HEK293 (cell line): ENCODE measurements around the gene ZMYND10.

Source experiments
- CTCF ChIA-PET: fragments of 350-600 bp; formaldehyde crosslinking; extraction: SDS; loops from one replicate; lab custom pipeline; 2021; ENCODE audit warnings: antibody characterized with exemption; lab: Yijun Ruan, JAX
- POLR2A ChIA-PET: fragments of 300-600 bp; formaldehyde crosslinking; extraction: SDS; loops from one replicate; lab custom pipeline; 2020; ENCODE audit warnings: antibody characterized with exemption, inconsistent platforms; lab: Yijun Ruan, JAX
- H3K27ac ChIP-seq: fragments of 200-500 bp; sonication (Bioruptor generic); 2 replicates; pipeline ENCODE4 v1.5.1; 2014; ENCODE audit warnings: low read depth, low read length, control low read depth, inconsistent platforms; ENCODE audit errors: extremely low read depth
- H3K36me3 ChIP-seq, 2 experiments: fragments of 200-500 bp in 1 of 2; sonication (Bioruptor generic) in 1 of 2; 1 replicate in 1 of 2; 2 replicates in 1 of 2; pipeline ENCODE4 v1.5.1; 2014 to 2017; ENCODE audit warnings: inconsistent platforms in 2 of 2, low read length in 2 of 2; ENCODE audit not compliant: control insufficient read depth in 2 of 2, insufficient read depth in 1 of 2
- H3K4me1 ChIP-seq: fragments of 200-500 bp; sonication (Bioruptor generic); 2 replicates; pipeline ENCODE4 v1.5.1; 2014; ENCODE audit warnings: mild to moderate bottlenecking, low read length, inconsistent platforms; ENCODE audit not compliant: control insufficient read depth, insufficient read depth
- H3K4me3 ChIP-seq: 2 replicates; pipeline ENCODE4 v1.5.1; 2011; ENCODE audit warnings: low read depth, mild to moderate bottlenecking, control low read depth, low read length, moderate library complexity
- H3K9me3 ChIP-seq: fragments of 200-500 bp; sonication (Bioruptor generic); 2 replicates; pipeline ENCODE4 v1.5.1; 2014; ENCODE audit warnings: low read depth, low read length, inconsistent platforms; ENCODE audit not compliant: control insufficient read depth, insufficient read depth
- BCL6B ChIP-seq: fragments of 450-650 bp; formaldehyde crosslinking; IDR thresholded peaks from 2 replicates; pipeline ENCODE4 v1.5.1; 2017; ENCODE audit warnings: missing biosample characterization, missing genetic modification characterization
- GLIS1 ChIP-seq: fragments of 450-650 bp; formaldehyde crosslinking; IDR thresholded peaks from 2 replicates; pipeline ENCODE4 v1.5.1; 2016; ENCODE audit warnings: missing biosample characterization, missing genetic modification characterization
- GLIS2 ChIP-seq: fragments of 450-650 bp; formaldehyde crosslinking; IDR thresholded peaks from 2 replicates; pipeline ENCODE4 v1.5.1; 2016; ENCODE audit warnings: missing biosample characterization, missing genetic modification characterization
- HOXA7 ChIP-seq: sonication (generic); formaldehyde crosslinking; IDR thresholded peaks from 2 replicates; pipeline ENCODE4 v1.8.1; 2022; ENCODE audit warnings: missing genetic modification reagents, borderline replicate concordance
- MYNN ChIP-seq: fragments of 450-650 bp; formaldehyde crosslinking; IDR thresholded peaks from 2 replicates; pipeline ENCODE4 v1.5.1; 2016; ENCODE audit warnings: missing biosample characterization, missing genetic modification characterization, borderline replicate concordance
- PATZ1 ChIP-seq: fragments of 450-650 bp; formaldehyde crosslinking; IDR thresholded peaks from 2 replicates; pipeline ENCODE4 v1.5.1; 2016; ENCODE audit warnings: missing biosample characterization, missing genetic modification characterization
- PRDM10 ChIP-seq: fragments of 450-650 bp; formaldehyde crosslinking; IDR thresholded peaks from 2 replicates; pipeline ENCODE4 v1.5.1; 2016; ENCODE audit warnings: missing biosample characterization, missing genetic modification characterization
- SP7 ChIP-seq: fragments of 450-650 bp; formaldehyde crosslinking; IDR thresholded peaks from 2 replicates; pipeline ENCODE4 v1.5.1; 2016; ENCODE audit warnings: missing biosample characterization, missing genetic modification characterization
- ZBTB21 ChIP-seq: fragments of 450-650 bp; formaldehyde crosslinking; IDR thresholded peaks from 2 replicates; pipeline ENCODE4 v1.5.1; 2017; ENCODE audit warnings: missing biosample characterization, missing genetic modification characterization
- ZFP37 ChIP-seq: fragments of 450-650 bp; formaldehyde crosslinking; IDR thresholded peaks from 2 replicates; pipeline ENCODE4 v1.5.1; 2016; ENCODE audit warnings: missing biosample characterization, missing genetic modification characterization
- ZFP69B ChIP-seq: fragments of 450-650 bp; formaldehyde crosslinking; IDR thresholded peaks from 2 replicates; pipeline ENCODE4 v1.5.1; 2016; ENCODE audit warnings: missing biosample characterization, missing genetic modification characterization
- ZNF184 ChIP-seq: fragments of 450-650 bp; IDR thresholded peaks from 2 replicates; pipeline ENCODE4 v1.5.1; 2018; ENCODE audit warnings: missing biosample characterization, mild to moderate bottlenecking, missing genetic modification characterization
- ZNF202 ChIP-seq: fragments of 450-650 bp; formaldehyde crosslinking; IDR thresholded peaks from 2 replicates; pipeline ENCODE4 v1.5.1; 2016; ENCODE audit warnings: missing biosample characterization, missing genetic modification characterization, borderline replicate concordance
- ZNF221 ChIP-seq: fragments of 450-650 bp; formaldehyde crosslinking; IDR thresholded peaks from 2 replicates; pipeline ENCODE4 v1.5.1; 2017; ENCODE audit warnings: missing biosample characterization, missing genetic modification characterization, borderline replicate concordance
- ZNF335 ChIP-seq: fragments of 450-650 bp; formaldehyde crosslinking; conservative IDR thresholded peaks from 2 replicates; pipeline ENCODE4 v1.5.1; 2016; ENCODE audit warnings: missing biosample characterization, missing genetic modification characterization
- ZNF585B ChIP-seq: fragments of 450-650 bp; formaldehyde crosslinking; IDR thresholded peaks from 2 replicates; pipeline ENCODE4 v1.5.1; 2016; ENCODE audit warnings: missing biosample characterization, missing genetic modification characterization
- ZNF623 ChIP-seq: fragments of 450-650 bp; formaldehyde crosslinking; IDR thresholded peaks from 2 replicates; pipeline ENCODE4 v1.5.1; 2016; ENCODE audit warnings: missing biosample characterization, missing genetic modification characterization
- ZNF629 ChIP-seq: fragments of 450-650 bp; formaldehyde crosslinking; IDR thresholded peaks from 2 replicates; pipeline ENCODE4 v1.5.1; 2017; ENCODE audit warnings: missing biosample characterization, missing genetic modification characterization
- ZSCAN4 ChIP-seq: fragments of 450-650 bp; formaldehyde crosslinking; IDR thresholded peaks from 2 replicates; pipeline ENCODE4 v1.5.1; 2017; ENCODE audit warnings: missing biosample characterization, missing genetic modification characterization
- ZXDB ChIP-seq: fragments of 450-650 bp; formaldehyde crosslinking; IDR thresholded peaks from 2 replicates; pipeline ENCODE4 v1.5.1; 2016; ENCODE audit warnings: missing biosample characterization, missing genetic modification characterization
- TF ChIP-seq, protein P1 (sequence below): fragments of 450-650 bp; formaldehyde crosslinking; IDR thresholded peaks from 2 replicates; pipeline ENCODE4 v1.5.1; 2016; ENCODE audit warnings: missing biosample characterization, missing genetic modification characterization
- TF ChIP-seq, protein P2 (sequence below): fragments of 450-650 bp; formaldehyde crosslinking; IDR thresholded peaks from 2 replicates; pipeline ENCODE4 v1.5.1; 2016; ENCODE audit warnings: missing biosample characterization, missing genetic modification characterization

Gene ZMYND10

DNA sequence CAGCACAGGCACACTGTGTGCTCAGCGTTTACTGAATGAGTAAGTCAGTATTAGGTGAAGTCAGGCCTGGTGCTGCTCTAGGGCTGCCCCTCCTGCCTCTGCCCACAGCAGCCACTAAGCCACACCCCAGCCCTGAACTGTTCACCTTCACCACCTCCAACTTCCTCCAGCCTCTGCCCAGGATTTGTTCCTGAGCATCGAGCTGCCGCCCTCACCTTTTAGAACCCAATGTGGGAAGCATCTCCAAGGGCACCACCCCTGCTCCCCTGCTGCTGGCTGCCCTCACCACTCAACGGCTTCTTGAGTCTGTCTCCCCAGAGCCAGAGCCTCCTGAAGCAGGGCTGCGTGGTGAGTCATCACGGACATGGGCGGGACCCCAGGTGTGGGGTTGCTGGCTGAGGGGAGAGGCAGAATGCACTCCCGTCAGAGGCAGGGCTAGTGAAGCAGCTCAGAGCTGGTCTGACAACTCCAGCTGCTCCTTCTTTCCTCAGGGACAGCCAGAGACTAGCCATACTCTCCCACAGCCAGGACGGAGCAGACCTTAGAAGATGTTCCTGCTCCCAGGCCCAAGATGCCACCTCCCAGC lies 28.8 kb downstream of the ZMYND10 start (continued):
- TF ChIP-seq ZNF629 = 0 out of 2 replicates have a peak, but pooled peaks have one; percentile 36
- peak; percentile 61; the same call in 1 of the 2 replicates for TF ChIP-seq GLIS2 (tag by site-specific recombination)
- TF ChIP-seq ZNF335 (tag by site-specific recombination) = peak; percentile 56; the same call in 1 of the 2 replicates
- TF ChIP-seq ZFP69B = no peak
- TF ChIP-seq ZXDB (tag by site-specific recombination) = no peak; the same call in 1 of the 2 replicates
- peak; percentile 32; the same call in 1 of the 2 replicates for TF ChIP-seq PRDM10 (tag by site-specific recombination)
- no peak for TF ChIP-seq ZNF585B (tag by site-specific recombination)
- TF ChIP-seq, protein P1, sequence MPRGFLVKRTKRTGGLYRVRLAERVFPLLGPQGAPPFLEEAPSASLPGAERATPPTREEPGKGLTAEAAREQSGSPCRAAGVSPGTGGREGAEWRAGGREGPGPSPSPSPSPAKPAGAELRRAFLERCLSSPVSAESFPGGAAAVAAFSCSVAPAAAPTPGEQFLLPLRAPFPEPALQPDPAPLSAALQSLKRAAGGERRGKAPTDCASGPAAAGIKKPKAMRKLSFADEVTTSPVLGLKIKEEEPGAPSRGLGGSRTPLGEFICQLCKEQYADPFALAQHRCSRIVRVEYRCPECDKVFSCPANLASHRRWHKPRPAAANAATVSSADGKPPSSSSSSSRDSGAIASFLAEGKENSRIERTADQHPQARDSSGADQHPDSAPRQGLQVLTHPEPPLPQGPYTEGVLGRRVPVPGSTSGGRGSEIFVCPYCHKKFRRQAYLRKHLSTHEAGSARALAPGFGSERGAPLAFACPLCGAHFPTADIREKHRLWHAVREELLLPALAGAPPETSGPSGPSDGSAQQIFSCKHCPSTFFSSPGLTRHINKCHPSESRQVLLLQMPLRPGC = 0 out of 2 replicates have a peak, but pooled peaks have one; percentile 13

GRCh38 chr3:50314816-50315215 lies 30.7 kb downstream of the ZMYND10 start:
- POLR2A ChIA-PET = interaction anchor here (2.2 kb wide), 1 partner anchor 23 kb away, joined by 5 read pairs; no protein-coding TSS in a partner anchor
- Histone ChIP-seq H3K36me3 (peaks cover 0 to 34% of the 10 kb centered on the region in 2 experiments; a peak in 1 of 3 replicates), H3K27ac (no peak overlapping the region), H3K9me3 (no peaks in the 10 kb centered on the region)
- CTCF ChIA-PET = no interaction called here
- no peak for TF ChIP-seq PATZ1 (tag by site-specific recombination)
- TF ChIP-seq, protein P2, sequence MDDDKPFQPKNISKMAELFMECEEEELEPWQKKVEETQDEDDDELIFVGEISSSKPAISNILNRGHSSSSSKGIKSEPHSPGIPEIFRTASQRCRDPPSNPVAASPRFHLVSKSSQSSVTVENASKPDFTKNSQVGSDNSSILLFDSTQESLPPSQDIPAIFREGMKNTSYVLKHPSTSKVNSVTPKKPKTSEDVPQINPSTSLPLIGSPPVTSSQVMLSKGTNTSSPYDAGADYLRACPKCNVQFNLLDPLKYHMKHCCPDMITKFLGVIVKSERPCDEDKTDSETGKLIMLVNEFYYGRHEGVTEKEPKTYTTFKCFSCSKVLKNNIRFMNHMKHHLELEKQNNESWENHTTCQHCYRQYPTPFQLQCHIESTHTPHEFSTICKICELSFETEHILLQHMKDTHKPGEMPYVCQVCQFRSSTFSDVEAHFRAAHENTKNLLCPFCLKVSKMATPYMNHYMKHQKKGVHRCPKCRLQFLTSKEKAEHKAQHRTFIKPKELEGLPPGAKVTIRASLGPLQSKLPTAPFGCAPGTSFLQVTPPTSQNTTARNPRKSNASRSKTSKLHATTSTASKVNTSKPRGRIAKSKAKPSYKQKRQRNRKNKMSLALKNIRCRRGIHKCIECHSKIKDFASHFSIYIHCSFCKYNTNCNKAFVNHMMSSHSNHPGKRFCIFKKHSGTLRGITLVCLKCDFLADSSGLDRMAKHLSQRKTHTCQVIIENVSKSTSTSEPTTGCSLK (tag by site-specific recombination) = no peak
- TF ChIP-seq ZNF202 (tag by site-specific recombination) = no peak
- no peak for TF ChIP-seq BCL6B (tag by site-specific recombination)
- TF ChIP-seq ZBTB21 = no peak
- no peak for TF ChIP-seq ZNF629
- no peak for TF ChIP-seq MYNN
- no peak for TF ChIP-seq ZSCAN4 (tag by site-specific recombination)
- TF ChIP-seq ZNF623 (tag by site-specific recombination) = no peak
- TF ChIP-seq GLIS1 = no peak
- no peak for TF ChIP-seq HOXA7 (CRISPR knock-in tag)
- TF ChIP-seq ZNF335 (tag by site-specific recombination) = no peak
- no peak for TF ChIP-seq SP7 (tag by site-specific recombination)
- TF ChIP-seq ZNF221 (tag by site-specific recombination) = no peak
- no peak for TF ChIP-seq ZFP37
- no peak for TF ChIP-seq ZNF184 (tag by site-specific recombination)
- TF ChIP-seq, all 188 proteins: peak for 0
- Histone ChIP-seq H3K4me1 (peaks cover 7% of the 10 kb centered on the region; the same call in 1 of the 2 replicates), H3K4me3 (no peak overlapping the region)
